GM12878 (cell line): ENCODE measurements around the gene RTN4RL1. TPM values are rescaled to one million over a fixed set of nuclear protein-coding genes. Genes with fewer than 3 reads are reported as not detected.

Experiments
- ATAC-seq: fragments of 200-7000 bp; cut with Tn5 transposase; 3 replicates; pipeline ENCODE4 v1.9.1; 2020; ENCODE audit warnings: mild to moderate bottlenecking, moderate library complexity
- BruUV-seq: library from RNA; stranded (reverse); fragments of 400-500 nt; replicated peaks from 2 replicates; lab custom pipeline; 2021; lab: Mats Ljungman, UMichigan
- CTCF ChIA-PET: fragments of 300-600 bp; sonication (Branson Sonifier 250); formaldehyde crosslinking; extraction: SDS; loops from one replicate; lab custom pipeline; 2021; ENCODE audit warnings: inconsistent platforms; lab: Yijun Ruan, JAX
- POLR2A ChIA-PET: fragments of 350-600 bp; formaldehyde crosslinking; extraction: SDS; loops from one replicate; lab custom pipeline; 2021; ENCODE audit warnings: inconsistent platforms; lab: Charles Lee
- RAD21 ChIA-PET: fragments of 300-600 bp; sonication (Branson Sonifier 250); formaldehyde crosslinking; loops from one replicate; lab custom pipeline; 2023; ENCODE audit warnings: antibody characterized with exemption; ENCODE audit not compliant: unreplicated experiment; lab: Charles Lee
- SMC1A ChIA-PET: fragments of 300-600 bp; sonication (Branson Sonifier 250); formaldehyde crosslinking; loops from one replicate; lab custom pipeline; 2023; ENCODE audit not compliant: unreplicated experiment, uncharacterized antibody; lab: Charles Lee
- DNase-seq: peaks from one replicate; pipeline ENCODE4 v3.0.0-alpha.2; 2011; ENCODE audit warnings: low read depth, low spot score
- FAIRE-seq: peaks from 3 replicates; lab custom pipeline; 2011; peaks lifted over from hg19 to GRCh38; lab: Jason Lieb, UNC
- H2AFZ ChIP-seq: 2 replicates; pipeline ENCODE4 v1.6.0; 2011; ENCODE audit warnings: low read depth, low read length, control low read depth; ENCODE audit not compliant: control insufficient read depth
- H3K27ac ChIP-seq: 2 replicates; pipeline ENCODE4 v1.5.1; 2011; ENCODE audit warnings: control low read depth; ENCODE audit not compliant: control insufficient read depth, insufficient read depth
- H3K27me3 ChIP-seq, 2 experiments: replicated peaks in 1 of 2; 2 replicates each; pipeline versions ENCODE4 v1.6.0 to v1.6.1; 2011; ENCODE audit warnings: low read length in 1 of 2; ENCODE audit not compliant: control insufficient read depth in 2 of 2, insufficient read depth in 2 of 2
- H3K36me3 ChIP-seq, 2 experiments: 2 replicates each; pipeline ENCODE4 v1.5.1; 2011; ENCODE audit warnings: low read length in 1 of 2; ENCODE audit not compliant: control insufficient read depth in 2 of 2, insufficient read depth in 2 of 2
- H3K4me1 ChIP-seq: 2 replicates; pipeline ENCODE4 v1.6.1; 2011; ENCODE audit warnings: mild to moderate bottlenecking, low read length, moderate library complexity, mixed read lengths; ENCODE audit not compliant: control insufficient read depth, insufficient read depth
- H3K4me2 ChIP-seq: 2 replicates; pipeline ENCODE4 v1.6.0; 2011; ENCODE audit warnings: control low read depth; ENCODE audit not compliant: control insufficient read depth, insufficient read depth
- H3K4me3 ChIP-seq: fragments of 200-600 bp; sonication (generic); 2 replicates; pipeline ENCODE4 v1.5.1; 2016
- H3K79me2 ChIP-seq: 2 replicates; pipeline ENCODE4 v1.6.0; 2011; ENCODE audit warnings: low read length; ENCODE audit not compliant: control insufficient read depth, insufficient read depth
- H3K9ac ChIP-seq: 2 replicates; pipeline ENCODE4 v1.8.0; 2011; ENCODE audit warnings: low read length, control low read depth, mixed read lengths; ENCODE audit not compliant: control insufficient read depth, insufficient read depth
- H3K9me3 ChIP-seq: replicated peaks from 3 replicates; pipeline ENCODE4 v1.5.1; 2011; ENCODE audit warnings: mild to moderate bottlenecking, low read length; ENCODE audit not compliant: control insufficient read depth, insufficient read depth
- H4K20me1 ChIP-seq: 2 replicates; pipeline ENCODE4 v1.6.0; 2011; ENCODE audit not compliant: control insufficient read depth, insufficient read depth
- ATF3 ChIP-seq: IDR thresholded peaks from 2 replicates; pipeline ENCODE4 v1.6.1; 2011; ENCODE audit warnings: low read depth, mild to moderate bottlenecking, low read length, moderate library complexity, borderline replicate concordance; ENCODE audit errors: extremely low read depth
- CUX1 ChIP-seq: IDR thresholded peaks from 2 replicates; pipeline ENCODE4 v1.6.1; 2012; ENCODE audit warnings: improper control_type of control experiment, low read depth, low read length; ENCODE audit not compliant: insufficient replicate concordance
- FOXK2 ChIP-seq: fragments of 450-650 bp; IDR thresholded peaks from 2 replicates; pipeline ENCODE4 v1.6.1; 2017; ENCODE audit warnings: mild to moderate bottlenecking, moderate library complexity
- HDAC2 ChIP-seq: fragments of 200-600 bp; sonication (generic); IDR thresholded peaks from 2 replicates; pipeline ENCODE4 v1.6.1; 2017
- HDGF ChIP-seq: fragments of 450-650 bp; IDR thresholded peaks from 2 replicates; pipeline ENCODE4 v1.6.1; 2016; ENCODE audit warnings: antibody characterized with exemption
- KLF5 ChIP-seq: fragments of 450-650 bp; IDR thresholded peaks from 2 replicates; pipeline ENCODE4 v1.6.1; 2014; ENCODE audit warnings: mild to moderate bottlenecking; ENCODE audit not compliant: partially characterized antibody
- MYC ChIP-seq: IDR thresholded peaks from 2 replicates; pipeline ENCODE4 v1.6.1; 2011; ENCODE audit warnings: mild to moderate bottlenecking, low read length, moderate library complexity, inconsistent platforms; ENCODE audit not compliant: insufficient read depth, insufficient replicate concordance, insufficient read length, severe bottlenecking
- POLR2A ChIP-seq: IDR thresholded peaks from 2 replicates; pipeline ENCODE4 v1.6.1; 2011; ENCODE audit warnings: low read depth, mild to moderate bottlenecking, low read length
- RAD51 ChIP-seq: fragments of 450-650 bp; IDR thresholded peaks from 2 replicates; pipeline ENCODE4 v1.6.1; 2016; ENCODE audit warnings: moderate library complexity, mild to moderate bottlenecking, inconsistent platforms
- RUNX3 ChIP-seq: IDR thresholded peaks from 2 replicates; pipeline ENCODE4 v1.6.1; 2012; ENCODE audit warnings: low read length, inconsistent platforms
- TBL1XR1 ChIP-seq: IDR thresholded peaks from 2 replicates; pipeline ENCODE4 v1.6.1; 2012; ENCODE audit warnings: low read depth, low read length, improper control_type of control experiment
- WGBS: methylation state at CpG from one replicate; pipeline ENCODE4 v1.1.6; 2016; ENCODE audit warnings: low lambda C conversion rate; ENCODE audit not compliant: insufficient replicate concordance, insufficient coverage; ENCODE audit errors: missing lambda C conversion rate; 5-methylcytosine and 5-hydroxymethylcytosine counted together
- in situ Hi-C: fragments of 300-500 bp; cut with MboI; formaldehyde crosslinking; loops from 9 replicates; pipeline ENCODE4 v1.14.3; 2018; ENCODE audit warnings: mixed read lengths
- intact Hi-C: fragments of 100-400 bp; cut with micrococcal nuclease; formaldehyde crosslinking; loops from one replicate; pipeline ENCODE4 v1.14.2; 2022; ENCODE audit not compliant: unreplicated experiment
- polyA plus RNA-seq, 11 experiments: library from polyadenylated mRNA; depleted of rRNA in 4 of 11; unstranded in 6 of 11; stranded (reverse) in 5 of 11; fragments of >200 nt; fragmentation: Nextera tagmentation in 4 of 11; fragmentation: Illumina TruSeq in 1 of 11; extraction: Ambion mirVana in 4 of 11; extraction: Trizol in 1 of 11; gene quantifications; 1 replicate in 1 of 11; 2 replicates in 10 of 11; pipeline versions ENCODE4 v1.2.1 to v1.2.3, GENCODE V29; 2011 to 2016; ENCODE audit warnings: inconsistent platforms in 2 of 11, missing spikeins in 2 of 11, low read depth in 1 of 11
- total RNA-seq, 4 experiments: library from RNA; depleted of rRNA in 3 of 4; stranded (reverse); fragments of >200 nt in 3 of 4; fragmentation: Illumina TruSeq in 1 of 4; extraction: Trizol in 1 of 4; gene quantifications; 2 replicates each; pipeline versions ENCODE4 v1.2.1 to v1.2.3, GENCODE V29; 2013 to 2021
- TF ChIP-seq, protein P1 (sequence below): fragments of 450-650 bp; IDR thresholded peaks from 2 replicates; pipeline ENCODE4 v1.6.1; 2017; ENCODE audit warnings: borderline replicate concordance
- TF ChIP-seq, protein P2 (sequence below): fragments of 450-650 bp; IDR thresholded peaks from 2 replicates; pipeline ENCODE4 v1.6.1; 2016; ENCODE audit warnings: mild to moderate bottlenecking, moderate library complexity, borderline replicate concordance

RTN4RL1 gene
- total and polyA plus RNA-seq, 10 of the 15 experiments (the other 5 are each of a cell fraction or from before 2014, with no cell fraction given): 0.08 to 0.11 (median 0.10) TPM; not detected in 7

- intact Hi-C loops: loop anchor here (5.0 kb wide), 1 partner anchor 171 kb away; no protein-coding TSS in a partner anchor
- no peak for FAIRE-seq
- BruUV-seq: TSS peak; percentile 58
- in situ Hi-C loops: no loop called here
- Histone ChIP-seq H3K36me3 (peaks cover 14 to 15% of the 10 kb centered on the region in 2 experiments), H3K4me3 (peak overlapping the region; percentile 1; the same call in 1 of the 2 replicates), H3K9me3 (no peaks in the 10 kb centered on the region), H3K79me2 (no peaks in the 10 kb centered on the region), H3K27me3 (no peaks in the 10 kb centered on the region), H3K9ac (peak overlapping the region; percentile 61), H3K4me1 (peaks cover 48% of the 10 kb centered on the region), H3K4me2 (peak overlapping the region; percentile 56), H4K20me1 (no peaks in the 10 kb centered on the region), H3K27ac (peak overlapping the region; percentile 95), H2AFZ (no peak overlapping the region)
- 45% methylated on average over 6 of the region's 6 CpGs for WGBS
- ChIA-PET CTCF (interaction anchor here (0.8 to 8.5 kb wide), 13 partner anchors 9 to 197 kb away, joined by 3 to 77 read pairs (median 5); partner anchors contain the start of gene HIC1), SMC1A (interaction anchor here (0.7 to 6.1 kb wide), 10 partner anchors 12 to 181 kb away, joined by 3 to 107 read pairs (median 7); partner anchors contain the start of gene HIC1), RAD21 (interaction anchor here (0.7 to 4.7 kb wide), 15 partner anchors 12 to 212 kb away, joined by 3 to 85 read pairs (median 5); partner anchors contain the start of gene HIC1), POLR2A (interaction anchor here (0.6 to 12.5 kb wide), 8 partner anchors 13 to 189 kb away, joined by 3 to 148 read pairs (median 3); partner anchors contain the start of gene HIC1)
- no peak for DNase-seq
- ATAC-seq: no peak
- TF ChIP-seq HDAC2 (no peak), RAD51 (no peak), CUX1 (no peak), FOXK2 (no peak), MYC (peak; percentile 40), ATF3 (no peak), HDGF (0 out of 2 replicates have a peak, but pooled peaks have one; percentile 34), KLF5 (no peak), TBL1XR1 (no peak), POLR2A (peak; percentile 4; the same call in 1 of the 2 replicates), RUNX3 (no peak)
- TF ChIP-seq, protein P1, sequence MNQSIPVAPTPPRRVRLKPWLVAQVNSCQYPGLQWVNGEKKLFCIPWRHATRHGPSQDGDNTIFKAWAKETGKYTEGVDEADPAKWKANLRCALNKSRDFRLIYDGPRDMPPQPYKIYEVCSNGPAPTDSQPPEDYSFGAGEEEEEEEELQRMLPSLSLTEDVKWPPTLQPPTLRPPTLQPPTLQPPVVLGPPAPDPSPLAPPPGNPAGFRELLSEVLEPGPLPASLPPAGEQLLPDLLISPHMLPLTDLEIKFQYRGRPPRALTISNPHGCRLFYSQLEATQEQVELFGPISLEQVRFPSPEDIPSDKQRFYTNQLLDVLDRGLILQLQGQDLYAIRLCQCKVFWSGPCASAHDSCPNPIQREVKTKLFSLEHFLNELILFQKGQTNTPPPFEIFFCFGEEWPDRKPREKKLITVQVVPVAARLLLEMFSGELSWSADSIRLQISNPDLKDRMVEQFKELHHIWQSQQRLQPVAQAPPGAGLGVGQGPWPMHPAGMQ: no peak
- TF ChIP-seq, protein P2, sequence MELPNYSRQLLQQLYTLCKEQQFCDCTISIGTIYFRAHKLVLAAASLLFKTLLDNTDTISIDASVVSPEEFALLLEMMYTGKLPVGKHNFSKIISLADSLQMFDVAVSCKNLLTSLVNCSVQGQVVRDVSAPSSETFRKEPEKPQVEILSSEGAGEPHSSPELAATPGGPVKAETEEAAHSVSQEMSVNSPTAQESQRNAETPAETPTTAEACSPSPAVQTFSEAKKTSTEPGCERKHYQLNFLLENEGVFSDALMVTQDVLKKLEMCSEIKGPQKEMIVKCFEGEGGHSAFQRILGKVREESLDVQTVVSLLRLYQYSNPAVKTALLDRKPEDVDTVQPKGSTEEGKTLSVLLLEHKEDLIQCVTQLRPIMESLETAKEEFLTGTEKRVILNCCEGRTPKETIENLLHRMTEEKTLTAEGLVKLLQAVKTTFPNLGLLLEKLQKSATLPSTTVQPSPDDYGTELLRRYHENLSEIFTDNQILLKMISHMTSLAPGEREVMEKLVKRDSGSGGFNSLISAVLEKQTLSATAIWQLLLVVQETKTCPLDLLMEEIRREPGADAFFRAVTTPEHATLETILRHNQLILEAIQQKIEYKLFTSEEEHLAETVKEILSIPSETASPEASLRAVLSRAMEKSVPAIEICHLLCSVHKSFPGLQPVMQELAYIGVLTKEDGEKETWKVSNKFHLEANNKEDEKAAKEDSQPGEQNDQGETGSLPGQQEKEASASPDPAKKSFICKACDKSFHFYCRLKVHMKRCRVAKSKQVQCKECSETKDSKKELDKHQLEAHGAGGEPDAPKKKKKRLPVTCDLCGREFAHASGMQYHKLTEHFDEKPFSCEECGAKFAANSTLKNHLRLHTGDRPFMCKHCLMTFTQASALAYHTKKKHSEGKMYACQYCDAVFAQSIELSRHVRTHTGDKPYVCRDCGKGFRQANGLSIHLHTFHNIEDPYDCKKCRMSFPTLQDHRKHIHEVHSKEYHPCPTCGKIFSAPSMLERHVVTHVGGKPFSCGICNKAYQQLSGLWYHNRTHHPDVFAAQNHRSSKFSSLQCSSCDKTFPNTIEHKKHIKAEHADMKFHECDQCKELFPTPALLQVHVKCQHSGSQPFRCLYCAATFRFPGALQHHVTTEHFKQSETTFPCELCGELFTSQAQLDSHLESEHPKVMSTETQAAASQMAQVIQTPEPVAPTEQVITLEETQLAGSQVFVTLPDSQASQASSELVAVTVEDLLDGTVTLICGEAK: no peak
These were observed 45.9 kb upstream of the RTN4RL1 start for GRCh38 chr17:2071024-2071385.
